ENCODE data around the gene ABLIM1.

Gene ABLIM1

DNA sequence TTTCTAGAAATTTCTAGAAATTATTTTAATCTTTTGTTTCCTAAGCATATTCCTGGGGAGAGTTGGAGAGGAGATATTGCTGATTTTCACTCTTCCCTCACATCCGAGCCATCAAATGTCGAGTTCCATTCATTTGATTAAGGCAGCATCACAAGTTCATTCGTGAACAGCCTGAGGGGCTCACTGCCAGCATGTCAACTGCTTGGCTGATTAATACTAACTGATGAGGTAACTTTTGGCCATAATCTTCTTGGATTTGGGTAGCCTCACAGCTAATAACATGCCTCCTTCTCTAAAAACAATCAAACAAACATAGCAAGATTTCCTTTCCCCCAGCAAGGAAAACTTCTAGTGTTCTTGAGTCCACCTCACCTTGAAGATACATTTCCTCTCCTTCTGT lies 166.7 kb downstream of the ABLIM1 start:
- no peak for DNase-seq (ENCODE audit: low read depth, low spot score)

DNA sequence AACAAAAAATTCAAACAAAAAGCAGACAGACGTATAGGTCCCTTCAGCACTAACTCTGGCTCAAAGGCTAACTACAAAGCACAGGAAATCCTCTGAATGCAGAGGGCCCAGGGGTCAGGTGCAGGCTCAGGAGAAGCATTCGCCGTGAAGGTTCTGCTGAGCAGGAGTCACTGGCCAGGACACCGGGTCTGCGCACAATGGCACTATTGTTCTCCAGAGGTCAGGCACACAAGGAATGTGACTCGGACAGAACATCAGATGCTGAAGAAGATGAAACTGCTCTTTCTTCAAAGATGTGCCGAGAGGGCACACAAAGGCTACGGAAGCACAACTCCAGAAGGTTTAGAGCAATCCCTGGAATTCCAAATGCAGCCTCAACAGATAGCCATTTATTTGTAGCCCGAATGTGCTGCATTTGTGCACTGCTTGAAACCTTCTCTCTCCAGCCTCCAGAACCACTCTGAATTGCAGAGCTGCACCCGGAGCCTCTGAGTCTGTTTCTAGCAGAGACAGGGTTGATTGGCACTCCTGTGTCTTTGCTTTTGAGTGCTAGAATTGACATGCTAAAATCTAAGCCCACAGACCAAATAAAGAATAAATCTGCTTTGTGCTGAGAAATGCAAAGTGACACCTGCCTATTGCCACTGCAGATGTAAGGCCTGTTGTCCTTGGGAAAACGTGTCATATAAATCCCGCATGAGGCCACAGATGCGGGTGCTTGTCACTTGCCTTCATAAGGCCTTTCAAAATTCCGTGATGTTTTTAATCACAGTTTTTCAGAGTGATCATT lies 168.4 kb downstream of the ABLIM1 start:
- no peak for DNase-seq (ENCODE audit: low read depth, low spot score)

DNA sequence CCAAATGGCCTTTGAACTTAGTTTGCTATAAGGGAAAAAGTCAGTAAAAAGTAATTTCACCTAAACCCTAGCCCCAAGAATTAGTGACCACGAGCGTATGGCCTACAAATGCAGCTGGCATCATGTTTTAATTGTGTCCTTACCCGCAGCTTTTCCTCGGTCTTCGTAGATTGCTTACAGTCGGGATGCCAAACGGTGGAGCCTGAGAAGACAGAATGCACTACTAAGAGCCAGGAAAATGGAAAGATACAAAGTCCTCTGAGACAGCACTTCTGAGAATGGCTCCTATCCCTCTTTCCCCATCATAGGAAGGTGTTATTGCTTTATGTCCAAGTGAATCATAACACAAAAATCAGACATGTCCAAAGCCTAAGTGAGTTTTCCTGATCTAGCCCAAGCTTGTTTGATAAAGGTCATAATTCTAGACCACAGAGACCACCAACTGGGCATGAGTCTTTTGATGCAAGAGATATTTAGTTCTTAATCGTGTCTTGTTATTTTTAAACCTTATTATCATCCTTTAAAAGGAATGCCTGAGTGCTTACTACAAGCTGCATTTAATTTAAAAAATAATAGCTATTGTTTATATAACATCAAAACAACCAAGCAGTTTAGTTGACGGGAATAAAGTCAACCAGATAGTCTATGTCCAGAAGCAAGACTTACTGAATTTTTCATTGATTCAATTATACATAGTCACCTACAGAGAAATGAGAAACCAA lies 170.1 kb downstream of the ABLIM1 start:
- no peak for DNase-seq (ENCODE audit: low read depth, low spot score)

DNA sequence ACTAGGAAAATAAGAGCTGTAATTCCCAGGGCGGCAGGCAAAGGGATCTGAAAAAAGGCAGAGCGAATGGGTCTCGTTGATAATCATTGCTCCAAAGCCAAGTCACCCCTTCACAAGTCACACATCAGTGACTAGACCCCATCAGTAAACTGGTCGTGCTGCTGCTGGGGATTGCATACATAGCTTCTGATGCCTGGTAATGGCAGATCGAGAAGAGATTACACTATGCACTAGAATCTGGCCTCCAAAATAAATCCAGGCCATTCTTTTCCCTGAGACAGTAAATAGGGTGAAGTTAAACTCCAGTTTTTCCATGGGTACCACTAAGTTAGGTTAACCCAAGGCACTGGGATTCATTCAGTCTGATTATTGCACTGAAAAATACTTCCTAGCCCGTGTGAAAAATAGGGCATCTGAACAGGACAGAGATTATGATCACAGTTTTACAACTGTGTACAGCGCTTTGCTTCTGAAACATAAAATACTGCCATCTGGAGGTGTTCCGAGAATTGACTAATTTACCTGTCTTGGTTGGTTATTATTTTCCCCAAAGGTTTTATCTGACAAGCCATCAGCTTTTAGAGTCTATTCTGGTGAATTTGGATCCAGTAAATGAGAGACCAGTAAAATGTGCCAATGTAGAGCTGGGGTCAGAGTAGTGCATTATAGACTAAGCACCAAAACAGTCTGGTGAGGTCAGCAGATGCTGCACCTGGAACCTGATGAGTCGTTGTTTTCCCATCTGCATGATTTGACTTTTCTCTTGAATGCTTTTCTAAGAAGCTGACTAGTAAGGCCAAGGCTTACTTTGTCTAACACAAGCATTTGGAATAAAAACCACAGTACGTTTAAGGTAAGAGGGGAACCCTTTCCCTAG lies 170.9 kb downstream of the ABLIM1 start:
- no peak for DNase-seq (ENCODE audit: low read depth, low spot score)

- no peak for DNase-seq (ENCODE audit: low read depth, low spot score)
Measured at GRCh38 chr10:114485696-114486400, 172.2 kb downstream of the ABLIM1 start.

DNA sequence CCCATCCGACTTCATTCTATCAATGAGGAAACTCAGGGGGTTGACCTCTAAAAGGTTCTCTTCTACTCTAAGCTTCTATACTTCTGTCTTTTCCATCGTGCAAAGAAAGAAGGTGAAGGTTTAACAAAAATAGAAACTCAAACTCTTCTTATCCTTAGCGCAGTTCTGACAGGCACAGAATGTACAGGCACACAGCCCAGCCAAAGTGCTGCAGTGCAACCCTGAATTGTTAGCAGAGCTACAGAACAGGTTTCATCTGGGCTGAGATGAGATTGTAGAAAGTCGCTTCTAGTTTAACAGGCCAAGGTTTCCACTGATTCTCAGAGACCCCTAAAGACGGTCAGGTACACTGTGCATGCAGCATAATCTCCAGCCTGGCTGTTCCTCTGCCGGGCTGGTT lies 174.5 kb downstream of the ABLIM1 start:
- no peak for DNase-seq (ENCODE audit: low read depth, low spot score)

GRCh38 chr10:114482480-114483304 lies 175.4 kb downstream of the ABLIM1 start:
- no peak for DNase-seq (ENCODE audit: low read depth, low spot score)

DNA sequence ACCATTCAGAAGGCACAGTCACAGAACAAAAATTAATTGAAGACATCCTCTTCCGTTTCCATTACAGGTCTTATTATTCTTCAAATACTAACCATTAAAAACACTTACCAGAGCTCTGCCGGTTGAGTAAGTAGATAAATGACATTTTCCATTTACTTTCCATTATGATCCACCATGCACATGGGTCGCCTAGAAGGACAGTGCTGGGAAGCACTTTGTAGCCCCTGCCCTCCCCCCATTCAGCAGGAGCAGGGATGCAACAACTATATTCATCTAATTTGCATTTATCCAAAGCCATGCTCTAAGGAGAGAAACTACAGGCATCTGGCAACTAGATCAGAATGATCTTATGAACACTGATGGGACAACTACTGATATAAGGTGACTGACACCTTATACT lies 177.0 kb downstream of the ABLIM1 start:
- no peak for DNase-seq (ENCODE audit: low read depth, low spot score)

DNA sequence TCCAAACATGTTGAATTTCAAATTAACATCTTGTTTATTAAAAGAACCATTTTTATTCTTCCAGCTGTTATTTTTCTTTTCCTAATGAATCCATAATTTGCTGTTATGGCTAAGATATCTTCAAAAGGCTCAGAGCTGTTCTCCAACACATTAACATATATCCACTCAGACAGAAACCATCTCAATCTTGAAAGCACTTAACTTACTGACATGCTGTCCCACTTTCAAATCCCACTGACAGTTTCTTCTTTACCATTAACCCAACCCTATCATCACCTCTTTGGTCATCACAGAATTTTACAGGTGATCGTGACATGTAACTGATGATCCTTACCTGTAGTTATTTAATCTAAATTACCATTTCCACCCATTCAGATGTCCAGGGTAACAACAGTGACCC lies 178.2 kb downstream of the ABLIM1 start:
- DNase-seq (ENCODE audit: low read depth, low spot score) = no peak

- DNase-seq (ENCODE audit: low read depth, low spot score) = no peak
Measured at GRCh38 chr10:114479307-114479706, 178.8 kb downstream of the ABLIM1 start.

DNA sequence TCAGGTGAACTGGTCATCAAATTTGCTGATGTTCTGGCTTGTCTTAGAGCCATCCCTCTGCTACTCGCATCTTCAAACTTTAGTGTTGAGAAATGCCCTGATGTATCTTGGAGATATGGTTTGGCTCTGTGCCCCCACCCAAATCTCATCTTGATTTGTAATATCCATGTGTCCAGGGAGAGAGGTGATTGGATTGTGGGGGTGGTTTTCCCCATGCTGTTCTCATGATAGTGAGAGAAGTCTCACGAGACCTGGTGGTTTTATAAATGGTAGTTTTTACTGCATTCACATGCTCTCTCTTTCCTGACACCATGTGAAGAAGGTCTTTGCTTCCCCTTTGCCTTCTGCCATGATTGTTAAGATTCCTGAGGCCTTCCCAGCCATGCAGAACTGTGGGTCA lies 179.8 kb downstream of the ABLIM1 start:
- DNase-seq (ENCODE audit: low read depth, low spot score) = no peak

- DNase-seq (ENCODE audit: low read depth, low spot score) = peak; percentile 18
Measured at GRCh38 chr10:114477285-114477684, 180.8 kb downstream of the ABLIM1 start.

DNA sequence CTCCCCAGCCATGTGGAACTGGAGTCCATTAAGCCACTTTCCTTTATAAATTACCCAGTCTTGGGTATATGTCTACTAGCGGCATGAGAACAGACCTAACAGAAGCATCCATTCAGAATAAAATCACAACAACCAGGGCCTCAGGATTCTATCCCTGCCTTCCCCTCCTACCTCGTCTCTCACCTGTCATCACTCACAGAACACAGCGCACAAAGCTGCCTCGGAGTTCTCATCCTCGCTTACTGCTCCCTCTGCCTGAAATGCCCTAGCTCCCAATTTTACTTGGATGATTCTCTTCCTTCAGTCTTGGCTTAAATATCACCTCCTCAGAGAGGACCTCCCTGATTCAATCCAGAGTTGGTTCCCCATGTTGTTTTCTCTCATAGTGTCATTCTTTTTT lies 183.1 kb downstream of the ABLIM1 start:
- no peak for DNase-seq (ENCODE audit: low read depth, low spot score)

GRCh38 chr10:114473776-114474175 lies 184.3 kb downstream of the ABLIM1 start:
- no peak for DNase-seq (ENCODE audit: low read depth, low spot score)

DNA sequence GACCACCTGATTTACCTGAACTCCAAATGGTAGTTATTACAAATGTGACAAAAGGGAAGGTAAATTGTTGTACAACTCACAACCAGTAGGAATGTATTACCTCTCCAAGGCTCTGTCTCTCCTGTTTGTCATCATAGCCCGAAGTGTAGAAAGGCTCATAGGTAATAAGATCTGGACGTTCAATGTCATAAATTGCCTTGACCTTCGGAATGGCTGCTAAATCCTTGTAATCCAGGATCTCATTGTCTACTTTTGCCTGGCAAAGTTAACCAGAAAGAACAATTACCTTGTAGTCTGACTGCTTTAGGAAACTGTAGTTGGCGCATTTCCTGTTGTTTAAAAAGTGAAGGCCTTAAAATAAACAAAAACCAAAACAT lies 185.2 kb downstream of the ABLIM1 start:
- no peak for DNase-seq (ENCODE audit: low read depth, low spot score)

GRCh38 chr10:114471906-114472876 lies 185.9 kb downstream of the ABLIM1 start:
- no peak for DNase-seq (ENCODE audit: low read depth, low spot score)

DNA sequence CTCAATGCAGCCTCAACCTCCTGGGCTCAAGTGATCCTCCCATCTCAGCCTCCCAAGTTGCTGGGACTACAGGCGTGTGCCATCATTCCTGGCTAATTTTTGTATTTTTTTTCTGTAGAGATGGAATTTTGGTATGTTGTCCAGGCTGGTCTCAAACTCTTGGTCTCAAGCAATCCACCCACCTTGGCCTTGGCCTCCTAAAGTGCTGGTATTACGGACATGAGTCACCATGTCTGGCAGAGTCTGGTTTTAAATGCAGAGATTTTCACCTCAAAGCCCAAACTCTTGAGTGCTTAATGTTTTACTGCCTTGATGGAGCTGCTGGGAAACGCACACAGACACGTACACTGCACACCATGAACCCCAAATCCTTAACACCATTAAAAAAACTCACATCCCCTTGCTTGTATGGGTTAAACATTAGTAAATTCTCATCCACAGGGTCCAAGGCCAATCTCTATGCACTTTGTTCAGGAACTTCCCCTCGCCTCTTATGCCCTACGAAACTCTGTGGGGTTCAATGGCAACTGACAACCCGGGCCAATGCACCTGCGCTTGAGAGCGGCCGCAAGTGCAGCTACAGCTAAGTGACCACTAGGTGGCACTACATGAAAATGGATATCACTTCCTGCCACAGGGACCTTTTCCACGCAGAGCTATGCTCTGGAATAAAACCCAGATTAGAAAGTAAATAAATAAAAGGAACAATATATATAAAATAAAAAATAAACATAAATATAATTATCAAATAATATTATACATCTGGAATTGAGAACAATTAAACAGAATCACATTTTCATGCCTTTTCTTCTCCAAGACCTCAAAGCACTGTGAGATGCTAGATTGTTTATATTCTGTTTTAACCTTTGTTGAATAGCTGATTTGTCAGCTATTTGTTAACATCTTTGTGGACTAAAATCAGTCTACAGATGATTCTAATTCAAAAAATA lies 186.8 kb downstream of the ABLIM1 start:
- peak; percentile 35 for DNase-seq (ENCODE audit: low read depth, low spot score)

- no peak for DNase-seq (ENCODE audit: low read depth, low spot score)
Measured at GRCh38 chr10:114470361-114470760, 187.7 kb downstream of the ABLIM1 start.
